ENCODE measurements around the gene NPM1. TPM values are rescaled to one million over a fixed set of nuclear protein-coding genes. Genes with fewer than 3 reads are reported as not detected.

NPM1 gene
- total RNA-seq, 1 experiment from 2014 or later: 3,530 TPM

GRCh38 chr5:171426266-171426665 lies 38.6 kb downstream of the NPM1 start:
- no peak for ATAC-seq
- no peak overlapping the region for H3K4me3 Mint-ChIP-seq
- H3K27me3 Mint-ChIP-seq (ENCODE audit: low read depth): peaks cover 19% of the 10 kb centered on the region
- no peaks in the 10 kb centered on the region for H3K36me3 Mint-ChIP-seq
- H3K9me3 Mint-ChIP-seq: no peaks in the 10 kb centered on the region
- TF ChIP-seq NR1H2 (CRISPR knock-in tag; IDR thresholded peaks at IDR 0.05): no peak
- no peak for TF ChIP-seq MXD4 (CRISPR knock-in tag; IDR thresholded peaks at IDR 0.05; ENCODE audit: borderline replicate concordance)
- no peak for TF ChIP-seq ZNF219 (CRISPR knock-in tag; IDR thresholded peaks at IDR 0.05; ENCODE audit: borderline replicate concordance)
- TF ChIP-seq IRF2 (CRISPR knock-in tag; IDR thresholded peaks at IDR 0.05; ENCODE audit: borderline replicate concordance, low read depth): no peak
- TF ChIP-seq HMGA2 (CRISPR knock-in tag; IDR thresholded peaks at IDR 0.05): no peak
- no peak for TF ChIP-seq ZNF232 (CRISPR knock-in tag; IDR thresholded peaks at IDR 0.05)
- no peak for TF ChIP-seq NFE2L1 (CRISPR knock-in tag; IDR thresholded peaks at IDR 0.05)
- TF ChIP-seq CTCF (IDR thresholded peaks at IDR 0.05): no peak
- TF ChIP-seq GRHL2 (CRISPR knock-in tag; IDR thresholded peaks at IDR 0.05; ENCODE audit: insufficient replicate concordance, severe bottlenecking): no peak
- TF ChIP-seq NR2C2 (CRISPR knock-in tag; IDR thresholded peaks at IDR 0.05): no peak
- no peak for TF ChIP-seq ZBTB21 (CRISPR knock-in tag; IDR thresholded peaks at IDR 0.05; ENCODE audit: borderline replicate concordance)
- TF ChIP-seq ZNF425 (CRISPR knock-in tag; conservative IDR thresholded peaks at IDR 0.05): no peak
- TF ChIP-seq SMAD3 (CRISPR knock-in tag; IDR thresholded peaks at IDR 0.05; ENCODE audit: borderline replicate concordance): no peak
- no peak for TF ChIP-seq NR3C1 (CRISPR knock-in tag; conservative IDR thresholded peaks at IDR 0.05; ENCODE audit: low read depth)
- TF ChIP-seq TEAD1 (CRISPR knock-in tag; IDR thresholded peaks at IDR 0.05): no peak
- H3K4me1 Mint-ChIP-seq: peaks cover 24% of the 10 kb centered on the region
- no peak for DNase-seq (ENCODE audit: low spot score)
- H3K27ac Mint-ChIP-seq: no peak overlapping the region
- CTCF ChIA-PET: interaction anchor here (1.5 to 2.5 kb wide), 2 partner anchors 7 to 27 kb away, joined by 3 to 12 read pairs; partner anchors contain the start of gene FGF18
- POLR2A ChIA-PET: no interaction called here

GRCh38 chr5:171426680-171427079 lies 39.0 kb downstream of the NPM1 start:
- Mint-ChIP-seq H3K9me3 (no peaks in the 10 kb centered on the region), H3K4me3 (no peak overlapping the region), H3K36me3 (no peaks in the 10 kb centered on the region), H3K27me3 (ENCODE audit: low read depth) (peaks cover 15% of the 10 kb centered on the region), H3K4me1 (peaks cover 20% of the 10 kb centered on the region), H3K27ac (no peak overlapping the region)
- POLR2A ChIA-PET: no interaction called here
- no peak for ATAC-seq
- CTCF ChIA-PET: interaction anchor here (1.5 to 2.5 kb wide), 2 partner anchors 8 to 27 kb away, joined by 3 to 12 read pairs; partner anchors contain the start of gene FGF18
- DNase-seq (ENCODE audit: low spot score): no peak
- no peak for TF ChIP-seq NR3C1 (CRISPR knock-in tag; conservative IDR thresholded peaks at IDR 0.05; ENCODE audit: low read depth)
- TF ChIP-seq, protein P1, sequence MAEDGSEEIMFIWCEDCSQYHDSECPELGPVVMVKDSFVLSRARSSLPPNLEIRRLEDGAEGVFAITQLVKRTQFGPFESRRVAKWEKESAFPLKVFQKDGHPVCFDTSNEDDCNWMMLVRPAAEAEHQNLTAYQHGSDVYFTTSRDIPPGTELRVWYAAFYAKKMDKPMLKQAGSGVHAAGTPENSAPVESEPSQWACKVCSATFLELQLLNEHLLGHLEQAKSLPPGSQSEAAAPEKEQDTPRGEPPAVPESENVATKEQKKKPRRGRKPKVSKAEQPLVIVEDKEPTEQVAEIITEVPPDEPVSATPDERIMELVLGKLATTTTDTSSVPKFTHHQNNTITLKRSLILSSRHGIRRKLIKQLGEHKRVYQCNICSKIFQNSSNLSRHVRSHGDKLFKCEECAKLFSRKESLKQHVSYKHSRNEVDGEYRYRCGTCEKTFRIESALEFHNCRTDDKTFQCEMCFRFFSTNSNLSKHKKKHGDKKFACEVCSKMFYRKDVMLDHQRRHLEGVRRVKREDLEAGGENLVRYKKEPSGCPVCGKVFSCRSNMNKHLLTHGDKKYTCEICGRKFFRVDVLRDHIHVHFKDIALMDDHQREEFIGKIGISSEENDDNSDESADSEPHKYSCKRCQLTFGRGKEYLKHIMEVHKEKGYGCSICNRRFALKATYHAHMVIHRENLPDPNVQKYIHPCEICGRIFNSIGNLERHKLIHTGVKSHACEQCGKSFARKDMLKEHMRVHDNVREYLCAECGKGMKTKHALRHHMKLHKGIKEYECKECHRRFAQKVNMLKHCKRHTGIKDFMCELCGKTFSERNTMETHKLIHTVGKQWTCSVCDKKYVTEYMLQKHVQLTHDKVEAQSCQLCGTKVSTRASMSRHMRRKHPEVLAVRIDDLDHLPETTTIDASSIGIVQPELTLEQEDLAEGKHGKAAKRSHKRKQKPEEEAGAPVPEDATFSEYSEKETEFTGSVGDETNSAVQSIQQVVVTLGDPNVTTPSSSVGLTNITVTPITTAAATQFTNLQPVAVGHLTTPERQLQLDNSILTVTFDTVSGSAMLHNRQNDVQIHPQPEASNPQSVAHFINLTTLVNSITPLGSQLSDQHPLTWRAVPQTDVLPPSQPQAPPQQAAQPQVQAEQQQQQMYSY (CRISPR knock-in tag; IDR thresholded peaks at IDR 0.05): no peak
- no peak for TF ChIP-seq TP53 (CRISPR knock-in tag; IDR thresholded peaks at IDR 0.05)
- no peak for TF ChIP-seq ZNF263 (CRISPR knock-in tag; IDR thresholded peaks at IDR 0.05; ENCODE audit: low read depth)
- no peak for TF ChIP-seq ZNF671 (CRISPR knock-in tag; IDR thresholded peaks at IDR 0.05)
- TF ChIP-seq TCF7 (CRISPR knock-in tag; IDR thresholded peaks at IDR 0.05; ENCODE audit: low read depth): no peak
- TF ChIP-seq ZNF317 (CRISPR knock-in tag; IDR thresholded peaks at IDR 0.05; ENCODE audit: borderline replicate concordance, low read depth): no peak
- no peak for TF ChIP-seq KAT7 (CRISPR knock-in tag; IDR thresholded peaks at IDR 0.05; ENCODE audit: borderline replicate concordance)
- TF ChIP-seq FOXP1 (CRISPR knock-in tag; IDR thresholded peaks at IDR 0.05; ENCODE audit: borderline replicate concordance): no peak
- TF ChIP-seq FOXP4 (CRISPR knock-in tag; IDR thresholded peaks at IDR 0.05): no peak
- TF ChIP-seq ZNF416 (CRISPR knock-in tag; IDR thresholded peaks at IDR 0.05): no peak
